Fibroblast of peridontal ligament (primary cell): Measurements from ENCODE around the gene MINDY4.

Source experiments
- DNase-seq: peaks from one replicate; pipeline ENCODE4 v3.0.0-alpha.2; 2010; ENCODE audit errors: extremely low read depth

The MINDY4 gene

DNA sequence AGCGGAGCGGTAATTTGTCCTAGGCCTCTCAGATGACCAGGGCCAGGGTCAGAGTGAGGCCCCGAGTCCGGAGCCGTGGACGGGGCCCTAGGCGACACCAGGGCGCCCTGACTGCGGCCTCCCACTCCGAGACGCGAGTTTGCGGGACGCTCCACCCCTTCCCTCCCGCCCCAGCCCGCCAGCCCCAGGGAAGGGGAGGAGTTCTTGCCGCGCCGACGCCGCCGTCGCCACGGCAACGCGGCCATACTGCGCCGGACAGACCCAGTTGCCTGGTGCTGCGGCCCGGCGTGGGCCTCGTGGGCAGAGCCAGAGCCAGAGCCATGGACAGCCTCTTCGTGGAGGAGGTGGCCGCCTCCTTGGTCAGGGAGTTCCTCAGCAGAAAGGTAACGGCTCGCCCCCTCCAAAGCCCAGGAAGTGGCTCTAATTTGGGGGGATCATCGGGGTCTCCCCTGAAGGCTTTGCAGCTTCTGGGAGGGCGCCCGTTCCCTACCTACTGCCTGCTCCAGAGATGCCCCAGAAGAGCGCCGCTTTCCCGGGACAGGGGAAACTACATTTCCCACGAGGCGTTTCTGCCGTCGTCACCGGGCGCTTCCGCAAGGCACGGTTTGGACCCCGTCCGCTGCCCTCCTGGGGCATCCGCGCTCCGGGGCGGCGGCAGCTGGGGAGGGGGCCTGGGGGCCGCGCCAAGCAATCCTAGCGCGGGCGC is at the start of gene MINDY4:
Gene MINDY4 (plus strand): TSS at position 244 of the 706 bp plus-strand sequence. CDS start 77 bp downstream, at position 321.
- DNase-seq, result peak; percentile 75

DNA sequence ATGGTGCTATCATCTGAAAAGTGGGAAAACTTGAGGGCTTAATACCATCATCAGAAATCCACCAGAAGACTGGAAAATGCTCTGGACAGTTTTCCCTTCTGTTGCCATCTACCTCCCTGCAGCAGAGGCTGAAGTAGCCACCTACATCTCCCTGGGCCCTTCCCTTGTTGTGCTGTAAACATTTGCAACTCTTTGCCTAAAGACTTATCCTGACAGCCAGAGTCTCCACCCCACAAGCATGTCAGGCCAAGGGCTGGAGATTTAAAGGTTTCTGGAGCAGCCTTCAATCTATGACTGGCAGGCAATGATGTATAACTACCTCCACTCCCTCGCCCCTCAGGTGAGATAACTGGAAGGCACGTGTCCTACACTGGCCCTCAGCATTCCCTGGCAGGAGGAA is 49.0 kb upstream of the MINDY4 start:
- DNase-seq, result no peak

DNA sequence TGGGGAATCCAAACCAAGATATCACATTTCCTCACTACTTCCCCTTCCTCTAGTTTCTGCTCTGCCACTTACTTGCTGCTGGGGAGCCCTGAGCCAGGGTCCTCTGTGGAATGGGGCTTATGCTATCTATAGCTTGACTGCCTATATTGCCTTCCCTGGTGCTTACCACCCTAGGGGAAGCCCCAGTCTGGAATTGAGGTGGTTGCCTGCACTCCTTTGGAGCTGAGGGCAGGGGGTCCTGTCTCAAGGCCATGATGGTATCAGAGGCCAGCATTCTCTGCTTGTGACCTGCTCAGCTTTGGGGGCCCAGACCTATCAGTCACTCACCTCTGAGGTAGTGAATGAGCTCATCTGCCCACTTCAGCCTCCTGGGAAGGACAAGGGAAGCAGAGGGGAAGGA is 48.5 kb upstream of the MINDY4 start:
- DNase-seq, result no peak

DNA sequence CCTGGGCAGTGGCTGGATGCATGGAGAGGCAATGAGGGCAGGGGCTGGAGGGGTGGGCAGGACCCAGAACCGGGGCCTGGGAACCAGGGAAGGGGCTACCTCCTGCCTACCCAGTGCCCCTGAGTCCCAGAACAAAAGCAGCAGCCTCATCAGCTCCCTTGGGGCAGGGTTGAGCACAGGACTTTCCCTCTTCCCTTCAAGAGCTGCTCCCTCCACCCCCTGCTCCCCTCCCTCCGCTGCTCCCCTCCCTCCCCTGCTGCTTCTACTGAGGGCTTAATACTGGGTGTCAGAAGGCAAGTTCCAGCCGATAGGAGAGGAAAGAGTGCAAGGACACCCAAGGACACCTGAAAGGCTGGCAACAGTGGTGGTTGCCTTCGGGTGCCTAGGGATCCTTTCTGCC is 47.4 kb upstream of the MINDY4 start:
- DNase-seq, result no peak

DNA sequence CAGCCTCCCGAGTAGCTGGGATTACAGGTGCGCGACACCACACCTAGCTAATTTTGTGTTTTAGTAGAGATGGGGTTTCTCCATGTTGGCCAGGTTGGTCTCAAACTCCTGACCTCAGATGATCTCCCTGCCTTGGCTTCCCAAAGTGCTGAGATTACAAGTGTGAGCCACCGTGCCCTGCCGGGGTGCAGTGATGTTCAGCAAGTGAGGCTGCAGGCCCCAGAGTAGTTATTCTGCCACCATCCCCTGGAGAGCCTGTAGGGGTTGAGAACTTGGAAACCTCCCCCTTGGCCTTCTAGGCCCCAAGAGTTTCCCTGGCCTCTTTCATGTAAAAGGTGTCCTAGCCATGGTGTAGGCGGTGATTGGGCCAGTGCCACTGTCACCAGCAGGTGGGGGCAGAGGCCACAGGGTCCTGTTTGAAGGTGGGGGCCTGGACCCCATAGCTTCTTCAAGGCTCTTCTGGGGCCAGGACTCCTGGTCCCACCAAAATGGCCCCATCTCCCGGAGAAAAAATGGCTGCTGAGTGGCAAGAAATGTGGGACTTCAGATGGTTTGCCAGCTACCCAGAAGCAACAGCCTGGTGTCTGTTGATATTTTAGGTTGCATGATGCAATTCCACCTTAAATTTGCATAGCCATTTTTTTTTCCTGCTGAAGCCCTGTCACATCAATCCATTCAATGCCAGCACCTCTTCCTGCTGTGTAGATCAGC is 44.8 kb upstream of the MINDY4 start:
- DNase-seq, result no peak

DNA sequence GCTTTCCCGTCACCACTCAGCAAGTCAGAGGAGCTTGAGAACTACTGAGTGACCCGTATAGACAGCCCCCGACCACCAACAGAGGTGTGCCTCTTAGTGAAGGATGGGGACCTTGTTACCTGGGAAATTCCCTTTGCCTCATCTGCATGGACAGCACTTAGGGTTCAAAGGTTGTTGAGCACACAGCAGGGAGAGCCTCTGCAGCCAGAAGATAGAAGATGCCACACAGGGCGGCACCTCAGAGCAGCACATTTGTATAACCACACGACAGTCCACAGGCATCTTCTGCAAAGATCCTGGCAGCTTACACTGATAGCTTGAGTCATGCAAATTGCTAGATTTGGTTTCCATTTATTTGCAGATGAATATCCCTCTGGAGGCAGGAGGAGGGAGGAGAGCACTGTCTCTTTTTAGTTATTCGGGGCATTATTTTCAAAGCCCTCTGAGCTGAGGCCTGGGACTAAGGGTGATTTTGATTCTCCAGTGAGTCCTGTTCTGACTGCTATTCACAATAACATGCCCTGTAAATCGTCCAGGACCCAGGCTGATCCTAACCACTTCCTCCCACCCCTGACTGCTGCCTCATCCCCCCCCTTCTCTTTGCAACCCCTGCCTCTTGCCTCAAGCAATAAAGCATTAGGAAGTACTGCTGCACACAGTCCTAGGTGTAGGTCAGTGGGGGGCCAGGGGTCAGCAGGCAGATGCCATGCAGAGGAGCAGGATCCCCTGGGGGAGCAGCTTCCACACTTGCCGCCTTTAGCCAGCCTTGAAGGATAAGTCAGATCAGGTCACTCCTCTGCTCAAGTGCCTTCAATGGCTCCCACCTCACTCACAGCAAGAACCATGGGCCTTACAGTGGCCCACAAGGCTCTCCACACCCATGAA is 43.9 kb upstream of the MINDY4 start:
- DNase-seq, result peak; percentile 39

DNA sequence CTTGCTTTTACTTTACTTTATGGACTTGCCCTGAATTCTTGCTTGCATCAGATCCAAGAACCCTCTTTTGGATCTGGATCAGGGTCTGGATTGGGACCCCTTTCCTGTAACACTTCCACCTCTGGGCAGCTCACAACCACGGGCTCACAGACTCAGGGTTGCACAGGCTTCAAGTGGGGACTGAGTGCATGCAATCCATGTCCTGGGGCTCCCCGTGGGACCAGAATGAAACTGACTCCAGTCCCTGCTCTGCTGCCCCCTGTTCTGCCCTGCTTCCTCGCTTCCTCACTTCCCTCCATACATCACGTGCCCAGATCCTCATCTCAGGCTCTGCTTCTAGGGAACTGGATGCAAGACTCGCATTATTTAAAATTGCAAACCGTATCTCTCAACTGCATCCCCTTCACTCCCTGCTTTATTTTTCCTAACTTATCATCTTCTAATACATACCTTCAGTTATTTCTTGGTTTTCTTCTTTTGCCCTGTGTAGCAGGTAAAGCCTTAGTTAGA is 42.6 kb upstream of the MINDY4 start:
- DNase-seq, result no peak

DNA sequence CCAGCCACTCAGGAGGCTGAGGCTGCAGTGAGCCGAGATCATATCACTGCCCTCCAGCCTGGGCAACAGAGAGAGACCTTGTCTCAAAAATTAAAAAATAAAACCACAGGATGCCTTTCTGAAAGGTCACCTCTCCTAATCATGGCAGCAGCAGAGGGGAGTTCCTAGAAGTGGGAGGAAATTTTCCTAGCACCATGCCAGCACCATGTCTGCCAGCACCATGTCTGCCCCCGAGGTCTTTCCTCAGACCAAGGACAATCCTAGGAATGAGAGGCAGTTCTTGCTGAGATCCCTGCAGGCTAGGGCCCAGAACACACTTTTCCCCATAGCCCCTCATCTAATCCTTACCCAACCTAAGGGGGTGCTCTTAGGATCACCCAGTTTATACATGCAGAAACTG is 41.6 kb upstream of the MINDY4 start:
- no peak for DNase-seq

DNA sequence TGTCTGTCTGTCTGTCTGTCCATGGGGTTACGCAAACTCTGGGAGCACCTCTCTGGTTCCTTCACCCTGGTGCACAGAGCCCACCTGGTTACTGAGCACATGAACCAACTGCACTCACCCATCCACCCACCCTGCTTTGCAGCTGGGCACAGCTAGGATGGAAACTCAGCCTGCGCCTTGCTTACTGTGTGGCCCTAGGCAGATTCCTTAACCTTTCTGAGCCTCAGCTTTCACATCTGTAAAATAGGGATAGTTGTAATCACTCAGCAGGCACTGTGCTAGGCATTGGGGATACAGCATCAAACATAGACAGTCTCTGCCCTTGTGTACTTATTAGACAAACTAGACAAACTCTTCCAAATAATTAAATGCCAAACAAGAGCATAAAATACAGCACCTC is 41.1 kb upstream of the MINDY4 start:
- no peak for DNase-seq

DNA sequence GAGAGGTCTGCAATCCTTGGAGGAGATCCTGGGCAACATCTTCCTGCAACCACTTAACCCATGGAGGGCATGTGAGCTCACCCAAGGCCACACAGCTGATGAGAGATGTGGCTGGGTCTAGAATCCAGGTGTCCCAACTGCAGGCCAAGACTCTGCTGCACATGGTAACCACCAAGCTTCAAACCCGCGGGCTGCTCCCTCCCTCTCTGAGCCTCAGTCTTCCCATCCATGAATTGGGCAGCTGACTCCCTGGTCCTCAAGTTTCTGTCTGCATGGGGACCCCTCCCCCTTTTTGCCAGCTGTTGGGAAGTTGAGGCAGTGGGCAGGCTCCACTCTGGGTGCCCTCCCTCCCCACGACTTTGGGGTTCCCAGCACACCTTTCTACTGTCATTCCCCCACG is 40.2 kb upstream of the MINDY4 start:
- DNase-seq, result no peak

DNA sequence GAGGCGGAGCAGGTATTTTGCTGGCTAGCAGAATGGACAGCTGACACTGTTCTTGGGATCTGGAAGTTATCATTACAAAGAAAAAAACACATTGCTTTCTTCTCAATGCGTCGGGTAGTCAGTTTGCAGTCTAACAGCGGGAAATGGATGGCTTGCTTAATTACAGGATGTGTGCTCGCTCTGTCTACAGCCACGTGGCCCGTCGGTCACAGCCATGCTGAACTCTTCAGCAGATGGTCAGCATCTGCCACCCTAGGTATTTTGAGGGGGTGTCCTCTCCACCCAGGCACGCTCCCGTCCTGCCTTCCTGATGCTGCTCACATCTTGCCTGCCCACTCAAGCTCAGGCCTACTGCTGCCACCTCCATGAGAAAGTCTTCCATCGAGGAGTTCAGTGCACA is 39.6 kb upstream of the MINDY4 start:
- no peak for DNase-seq

DNA sequence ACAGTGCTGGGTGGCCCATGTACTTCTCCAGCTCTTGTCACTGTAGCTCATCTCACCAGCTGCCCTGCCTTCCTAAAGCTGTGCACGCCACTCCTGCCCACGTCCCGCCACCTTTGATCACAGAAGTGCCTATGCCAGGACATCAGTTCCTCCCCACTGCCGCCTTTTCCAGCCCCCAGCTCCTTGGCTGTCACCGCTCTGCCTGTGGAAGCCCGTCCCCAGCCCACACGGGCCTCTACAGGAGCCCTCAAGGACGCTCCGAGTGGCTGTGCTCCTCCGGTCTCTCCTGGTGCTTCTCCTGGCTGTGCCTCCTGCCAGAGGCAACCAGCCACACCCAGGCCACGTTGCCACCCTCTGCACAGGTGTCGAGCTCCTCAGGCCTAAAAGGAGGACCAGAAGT is 38.6 kb upstream of the MINDY4 start:
- no peak for DNase-seq

DNA sequence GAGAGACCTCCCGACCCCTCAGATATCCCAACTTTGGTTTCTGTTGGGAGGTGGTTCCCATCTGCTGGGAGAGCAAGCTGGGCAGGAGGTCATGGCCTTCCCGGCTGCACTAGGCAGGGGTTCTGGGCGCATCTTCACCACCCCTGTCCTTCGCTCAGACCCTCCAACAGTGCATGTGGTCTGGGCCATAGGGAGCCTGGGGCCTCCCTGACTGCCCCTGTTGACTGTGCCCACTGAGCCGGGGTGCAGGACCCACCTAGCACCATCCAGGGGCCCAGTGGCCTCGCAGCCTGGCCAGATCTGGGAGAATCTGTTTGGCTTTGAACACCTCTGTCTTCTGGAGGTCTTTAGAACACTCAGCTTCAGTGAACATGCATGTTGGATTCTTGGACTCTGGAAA is 38.0 kb upstream of the MINDY4 start:
- no peak for DNase-seq

DNA sequence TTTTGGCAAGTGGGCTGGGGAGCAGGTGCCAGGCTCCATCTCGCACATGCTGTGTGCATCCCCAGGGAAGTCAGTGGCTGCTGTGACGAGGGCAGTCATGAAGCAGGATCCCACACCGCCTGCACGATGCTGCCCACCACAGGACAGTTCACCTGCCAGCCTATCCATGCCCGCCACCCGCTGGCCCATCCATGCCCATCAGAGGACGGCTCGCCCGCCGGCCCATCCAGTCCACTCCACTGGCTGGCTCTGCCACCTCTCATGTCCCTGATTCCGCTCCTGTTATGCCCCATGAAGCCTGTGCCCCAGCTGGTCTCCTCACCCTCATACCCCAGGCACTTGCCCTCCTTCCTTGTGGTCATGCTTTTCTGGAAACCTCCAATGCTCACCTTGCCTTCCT is 37.5 kb upstream of the MINDY4 start:
- no peak for DNase-seq

DNA sequence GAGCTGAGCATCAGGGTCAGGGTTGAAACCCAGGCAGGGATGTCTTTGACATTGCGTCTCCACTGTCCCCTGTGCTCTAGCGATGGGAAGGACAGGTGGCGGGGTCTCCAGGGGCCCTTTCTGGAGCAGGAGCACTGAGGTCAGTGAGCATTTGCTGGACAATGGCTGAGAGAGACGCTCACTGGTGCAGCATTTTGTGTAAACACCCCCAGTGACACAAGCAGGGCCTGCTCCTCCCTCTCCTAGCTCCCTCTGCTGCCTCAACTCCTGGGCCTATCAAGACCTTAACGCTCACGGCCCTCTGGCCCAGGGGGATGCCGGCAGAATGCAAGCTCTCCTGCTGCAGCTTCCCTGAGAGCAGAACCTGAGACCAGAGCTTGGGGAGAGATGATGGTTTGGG is 36.7 kb upstream of the MINDY4 start:
- DNase-seq, result no peak

DNA sequence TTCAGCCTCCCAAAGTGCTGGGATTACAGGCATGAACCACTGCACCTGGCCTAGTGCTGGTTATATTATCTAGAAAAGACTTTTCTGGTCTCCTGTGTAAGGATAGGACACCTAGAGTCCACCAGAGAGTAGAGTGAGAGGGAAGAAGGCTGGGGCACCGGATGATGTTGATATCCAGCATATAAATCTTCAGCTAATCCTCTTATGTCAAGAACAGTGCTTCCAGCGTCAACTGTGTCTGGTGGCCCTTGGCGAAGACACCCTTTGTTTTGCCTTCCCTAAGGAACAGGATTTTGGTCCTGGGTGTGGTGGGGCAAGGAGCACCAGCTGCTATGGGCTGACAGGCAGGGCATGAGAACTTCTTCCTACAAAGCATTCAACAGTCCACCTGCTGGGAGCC is 35.6 kb upstream of the MINDY4 start:
- no peak for DNase-seq

DNA sequence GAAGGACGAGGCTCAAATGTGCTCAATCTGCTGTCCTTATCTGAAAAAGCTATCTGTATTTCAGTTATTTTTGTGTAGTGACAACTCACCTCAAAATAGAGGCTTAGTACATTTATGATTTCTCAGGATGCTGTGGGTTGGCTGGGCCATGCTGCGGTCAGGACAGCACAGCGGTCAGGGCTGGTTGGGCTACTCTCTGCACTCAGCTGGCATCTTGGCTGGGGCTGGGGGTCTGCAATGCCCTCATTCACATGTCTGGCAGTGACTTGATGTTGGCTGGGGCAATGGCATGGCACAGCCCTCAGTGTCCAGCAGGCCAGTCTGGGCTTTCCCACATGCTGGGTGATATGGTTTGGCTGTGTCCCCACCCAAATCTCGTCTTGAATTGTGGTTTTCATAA is 34.9 kb upstream of the MINDY4 start:
- DNase-seq, result no peak

DNA sequence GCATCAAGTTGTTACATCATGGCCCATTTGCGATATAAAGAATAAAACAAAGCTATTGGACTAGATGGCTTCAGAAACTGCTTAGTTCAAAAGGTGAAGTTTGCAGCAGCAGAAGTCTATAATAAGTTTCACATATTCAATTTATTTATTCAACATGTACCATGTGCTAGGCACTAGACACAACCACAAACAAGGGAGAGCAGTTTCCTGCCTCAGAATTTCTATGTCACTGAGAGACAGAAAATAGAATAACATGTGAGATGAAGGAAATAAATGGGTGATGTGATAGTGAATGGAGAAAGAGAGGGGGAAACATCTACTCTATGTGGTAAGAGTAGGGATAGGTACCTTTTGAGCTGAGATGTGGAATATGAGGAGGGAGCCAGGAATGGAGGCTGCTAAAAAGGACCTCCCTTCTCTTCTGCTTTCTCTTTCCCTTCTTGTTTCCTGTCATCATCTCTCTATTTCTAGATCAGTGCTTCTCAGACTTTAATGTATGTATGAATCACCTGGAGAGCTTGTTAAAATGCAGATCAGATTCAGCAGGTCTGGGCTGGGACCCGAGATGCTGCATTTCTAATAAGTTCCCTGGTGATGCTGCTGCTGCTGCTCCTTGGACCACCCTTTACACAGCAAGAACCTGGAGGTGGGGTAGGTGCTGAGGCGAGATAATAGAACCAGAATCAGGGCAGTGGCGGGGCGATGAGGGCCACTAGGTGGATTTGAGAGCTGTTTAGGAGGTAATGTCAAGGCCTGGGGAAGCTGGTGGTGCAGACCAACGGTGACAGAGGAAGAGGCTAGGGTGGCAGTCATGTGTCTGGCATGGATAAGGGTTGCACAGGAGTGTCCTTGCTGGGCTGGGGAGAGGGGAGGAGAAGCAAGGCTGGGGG is 32.9 kb upstream of the MINDY4 start:
- DNase-seq, result no peak

DNA sequence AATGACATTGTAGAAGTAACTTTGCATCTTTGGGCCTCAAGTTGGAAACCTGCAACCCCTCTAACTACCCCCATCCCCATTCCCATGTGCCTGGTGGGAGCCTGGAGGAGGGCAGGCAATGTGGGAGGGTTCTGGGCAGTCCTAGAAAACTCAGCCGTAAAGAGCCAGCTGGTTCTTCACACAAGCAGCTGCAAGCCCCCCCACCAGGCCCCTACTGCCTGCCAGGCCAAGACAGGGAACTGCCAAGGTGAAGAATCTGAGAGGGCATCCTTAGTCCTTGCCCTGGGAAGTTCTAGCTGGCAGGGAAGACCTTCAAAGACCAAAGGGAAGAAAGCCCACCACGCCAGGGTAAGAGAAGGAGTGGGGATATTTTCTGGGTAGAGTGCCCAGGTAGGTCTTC is 31.5 kb upstream of the MINDY4 start:
- DNase-seq, result no peak

DNA sequence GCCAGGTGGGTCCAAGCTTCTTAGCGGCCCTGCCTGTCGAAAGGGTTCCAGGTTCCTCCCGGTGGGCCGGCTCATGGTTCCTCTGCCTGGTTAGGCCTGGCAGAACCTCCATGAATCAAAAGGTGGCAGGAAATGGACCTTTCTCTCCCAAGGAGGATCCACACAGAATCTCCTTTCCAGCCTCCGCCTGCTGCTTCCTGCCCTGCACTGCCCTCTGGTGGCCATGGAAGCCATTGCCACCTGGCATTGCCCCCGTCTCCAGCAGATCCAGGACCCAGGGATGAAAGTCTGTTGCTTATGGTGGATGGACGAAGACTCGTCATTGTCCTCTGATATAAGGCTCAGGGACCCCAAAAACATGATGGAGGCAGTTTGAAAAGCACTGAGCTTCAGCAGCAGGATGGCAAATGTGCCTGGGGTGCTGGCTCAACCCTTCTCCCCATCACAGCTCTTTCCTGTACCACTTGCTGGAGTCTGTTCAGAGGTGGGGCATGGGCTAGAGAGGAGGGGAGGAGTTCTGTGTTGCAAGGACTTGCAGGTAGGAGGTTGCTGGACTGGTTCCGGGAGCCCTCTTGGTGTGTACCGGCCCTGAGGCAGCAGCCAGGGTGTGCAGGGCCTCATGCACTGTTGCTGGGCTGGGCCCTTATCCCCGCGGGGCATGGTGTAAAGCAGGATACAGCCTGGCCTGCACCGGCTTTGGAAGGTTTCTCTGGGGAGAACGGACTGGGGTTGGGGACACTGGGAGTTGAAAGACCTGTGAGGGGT is 30.6 kb upstream of the MINDY4 start:
- peak; percentile 64 for DNase-seq

DNA sequence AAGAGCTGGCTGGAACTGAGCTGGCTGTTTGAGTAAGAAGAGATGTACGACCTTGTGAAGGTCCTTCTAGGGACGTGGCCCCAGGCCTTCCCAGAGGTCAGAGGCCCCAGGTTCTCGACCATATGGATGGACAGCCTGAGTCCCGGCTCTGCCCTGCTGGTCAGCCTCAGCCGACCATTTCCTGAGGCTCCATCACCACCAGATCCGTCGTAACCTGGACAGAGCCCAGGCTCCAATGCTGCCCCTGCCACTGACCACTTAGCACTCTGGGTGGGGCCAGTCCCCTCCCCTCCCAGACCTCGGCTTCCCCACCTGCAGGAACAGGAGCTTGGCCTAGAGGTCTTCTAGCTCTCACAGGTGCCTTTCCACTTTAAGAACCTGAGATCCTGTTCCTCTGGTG is 29.9 kb upstream of the MINDY4 start:
- no peak for DNase-seq
